ENCODE results near the gene C17orf107. TPM values are rescaled to one million over a fixed set of nuclear protein-coding genes. Genes with fewer than 3 reads are reported as not detected.

C17orf107 gene
- polyA plus RNA-seq, 1 experiment: 1.0 TPM

GRCh38 chr17:4937553-4937952 lies 38.2 kb downstream of the C17orf107 start:
- no peak for DNase-seq (ENCODE audit: low read depth, low spot score)
- H3K27ac ChIP-seq (ENCODE audit: low read depth, low read length): no peak overlapping the region
- ChIA-PET CTCF (interaction anchor here (0.8 kb wide), 1 partner anchor 43 kb away, joined by 3 read pairs; no protein-coding TSS in a partner anchor), POLR2A (no interaction called here)
- H3K27me3 ChIP-seq (ENCODE audit: control insufficient read depth, insufficient read depth, low read length): no peaks in the 10 kb centered on the region
- H3K4me3 ChIP-seq (ENCODE audit: low read depth, low read length): no peak overlapping the region
- no peak for TF ChIP-seq CTCF (IDR thresholded peaks at IDR 0.05; ENCODE audit: low read depth, low read length)
- H3K9me3 ChIP-seq (ENCODE audit: control insufficient read depth, insufficient read depth, low read length): no peaks in the 10 kb centered on the region; the same call in 1 of the 2 replicates

- POLR2A ChIA-PET: interaction anchor here (2.4 kb wide), 1 partner anchor 60 kb away, joined by 15 read pairs; the partner anchor contains the start of genes INCA1 and KIF1C
- no peak overlapping the region for H3K27ac ChIP-seq (ENCODE audit: low read depth, low read length)
- no peak for DNase-seq (ENCODE audit: low read depth, low spot score)
- CTCF ChIA-PET: interaction anchor here (2.8 kb wide), 1 partner anchor 29 kb away, joined by 25 read pairs; no protein-coding TSS in a partner anchor
- H3K27me3 ChIP-seq (ENCODE audit: control insufficient read depth, insufficient read depth, low read length): no peaks in the 10 kb centered on the region
- H3K9me3 ChIP-seq (ENCODE audit: control insufficient read depth, insufficient read depth, low read length): no peaks in the 10 kb centered on the region; the same call in 1 of the 2 replicates
- no peak for TF ChIP-seq CTCF (IDR thresholded peaks at IDR 0.05; ENCODE audit: low read depth, low read length)
- H3K4me3 ChIP-seq (ENCODE audit: low read depth, low read length): no peak overlapping the region
These were observed 38.7 kb downstream of the C17orf107 start for GRCh38 chr17:4938069-4938491.

GRCh38 chr17:4938688-4939545 lies 39.6 kb downstream of the C17orf107 start:
- Histone ChIP-seq H3K9me3 (ENCODE audit: control insufficient read depth, insufficient read depth, low read length) (no peaks in the 10 kb centered on the region; the same call in 1 of the 2 replicates), H3K4me3 (ENCODE audit: low read depth, low read length) (peak overlapping the region; percentile 92), H3K27me3 (ENCODE audit: control insufficient read depth, insufficient read depth, low read length) (no peaks in the 10 kb centered on the region), H3K27ac (ENCODE audit: low read depth, low read length) (peak overlapping the region; percentile 67)
- ChIA-PET CTCF (interaction anchor here (1.1 to 2.8 kb wide), 3 partner anchors 15 to 49 kb away, joined by 5 to 25 read pairs (median 5); partner anchors contain the start of gene CAMTA2), POLR2A (interaction anchor here (0.5 to 2.4 kb wide), 9 partner anchors 9 to 516 kb away, joined by 3 to 55 read pairs (median 8); partner anchors contain the start of genes ENO3, INCA1, KIF1C and PFN1)
- no peak for DNase-seq (ENCODE audit: low read depth, low spot score)
- no peak for TF ChIP-seq CTCF (IDR thresholded peaks at IDR 0.05; ENCODE audit: low read depth, low read length)

GRCh38 chr17:4939546-4939795 lies 40.1 kb downstream of the C17orf107 start:
- ChIA-PET CTCF (interaction anchor here (0.6 to 2.8 kb wide), 5 partner anchors 16 to 315 kb away, joined by 3 to 25 read pairs (median 5); partner anchors contain the start of gene CAMTA2), POLR2A (interaction anchor here (1.0 to 2.4 kb wide), 11 partner anchors 9 to 143 kb away, joined by 3 to 55 read pairs (median 6); partner anchors contain the start of genes ENO3, INCA1, KIF1C and PFN1)
- no peaks in the 10 kb centered on the region for H3K27me3 ChIP-seq (ENCODE audit: control insufficient read depth, insufficient read depth, low read length)
- no peak for DNase-seq (ENCODE audit: low read depth, low spot score)
- peak overlapping the region; percentile 67 for H3K27ac ChIP-seq (ENCODE audit: low read depth, low read length)
- H3K4me3 ChIP-seq (ENCODE audit: low read depth, low read length): peak overlapping the region; percentile 92
- no peak for TF ChIP-seq CTCF (IDR thresholded peaks at IDR 0.05; ENCODE audit: low read depth, low read length)
- no peaks in the 10 kb centered on the region; the same call in 1 of the 2 replicates for H3K9me3 ChIP-seq (ENCODE audit: control insufficient read depth, insufficient read depth, low read length)

Data from AG04450 (cell line).